SIG-M5 (cell line): Measurements from ENCODE around the gene DDX19B.
"Not testable (repeated sequence)": the region's sequence is repeated elsewhere in the genome, so short reads cannot be mapped to it uniquely, and the experiment has no call there.

Source experiments
- DNase-seq: peaks from one replicate; lab custom pipeline; 2025; lab: John Stamatoyannopoulos, UW

Gene DDX19B

GRCh38 chr16:70298988-70299938 is at the start of gene DDX19B:
Gene DDX19B (plus strand): TSS chr16:70299186. CDS start chr16:70299298, 112 bp downstream.
- no peak for DNase-seq

- DNase-seq, result not testable (repeated sequence)
These were observed 49.3 kb upstream of the DDX19B start for GRCh38 chr16:70249697-70250096.

- no peak for DNase-seq
These were observed 48.0 kb upstream of the DDX19B start for GRCh38 chr16:70250748-70251628.

GRCh38 chr16:70251629-70252354 is 47.2 kb upstream of the DDX19B start, which contains the start of gene EXOSC6:
Gene EXOSC6 (minus strand): TSS chr16:70251940. CDS start chr16:70251900, 40 bp downstream.
- DNase-seq, result peak; percentile 77

- DNase-seq, result no peak
These were observed 46.5 kb upstream of the DDX19B start for GRCh38 chr16:70252355-70252988.

- DNase-seq, result no peak
These were observed 45.5 kb upstream of the DDX19B start for GRCh38 chr16:70253291-70254106.

GRCh38 chr16:70254180-70254964 is 44.6 kb upstream of the DDX19B start:
- no peak for DNase-seq

- no peak for DNase-seq
These were observed 44.1 kb upstream of the DDX19B start for GRCh38 chr16:70254965-70255286.

- DNase-seq, result no peak
These were observed 43.4 kb upstream of the DDX19B start for GRCh38 chr16:70255574-70255973.

GRCh38 chr16:70257391-70257790 is 41.6 kb upstream of the DDX19B start:
- no peak for DNase-seq

GRCh38 chr16:70258065-70258464 is 40.9 kb upstream of the DDX19B start:
- DNase-seq, result no peak

- DNase-seq, result no peak
These were observed 40.0 kb upstream of the DDX19B start for GRCh38 chr16:70258946-70259345.

- DNase-seq, result not testable (repeated sequence)
These were observed 39.1 kb upstream of the DDX19B start for GRCh38 chr16:70259903-70260302.

GRCh38 chr16:70267516-70267915 is 31.5 kb upstream of the DDX19B start:
- no peak for DNase-seq

GRCh38 chr16:70267922-70268321 is 31.1 kb upstream of the DDX19B start:
- DNase-seq, result not testable (repeated sequence)

- no peak for DNase-seq
These were observed 29.5 kb upstream of the DDX19B start for GRCh38 chr16:70269471-70269870.

GRCh38 chr16:70270176-70270575 is 28.8 kb upstream of the DDX19B start:
- no peak for DNase-seq

GRCh38 chr16:70271696-70272095 is 27.3 kb upstream of the DDX19B start:
- no peak for DNase-seq

GRCh38 chr16:70276392-70276791 is 22.6 kb upstream of the DDX19B start:
- no peak for DNase-seq
